CD4-positive, alpha-beta T cell treated with Interleukin-15 for 1 hour (primary cell): ENCODE results near the gene UNC5A.

ENCODE experiments used
- DNase-seq: peaks from one replicate; pipeline ENCODE4 v3.0.0-alpha.2; 2020

The UNC5A gene

DNA sequence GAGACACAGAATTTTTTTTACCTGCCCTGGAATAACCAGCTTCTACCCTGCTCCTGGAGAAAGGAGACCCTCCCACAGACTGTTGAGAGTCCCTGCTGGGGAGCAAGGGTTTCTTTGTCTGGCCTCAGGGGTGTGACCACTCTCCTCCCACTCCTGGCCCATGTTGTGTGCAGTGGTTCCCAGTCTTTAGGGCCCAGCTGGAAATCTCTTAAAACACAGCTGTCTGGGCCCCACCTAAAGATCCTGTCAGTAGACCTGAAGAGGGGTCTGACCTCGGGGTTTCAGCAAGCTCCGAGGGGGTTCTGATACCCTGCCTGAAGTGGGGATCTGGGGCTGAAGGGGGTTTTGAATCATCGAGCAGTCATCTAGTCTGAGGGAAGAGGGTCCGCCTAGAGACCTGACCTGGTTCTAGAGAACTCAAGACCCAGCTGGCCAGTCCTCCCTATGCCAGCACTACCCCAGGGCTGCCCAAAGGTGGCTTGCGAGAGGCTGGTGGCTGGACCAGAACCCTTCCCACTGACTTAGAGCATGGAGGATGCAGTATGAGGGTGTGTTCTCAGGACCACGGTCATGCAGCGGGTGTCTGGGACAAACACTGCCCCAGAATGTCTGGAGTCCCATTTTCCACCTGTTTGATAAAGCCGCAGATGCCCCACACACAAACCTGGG lies 8.1 kb upstream of the UNC5A start:
- no peak for DNase-seq

DNA sequence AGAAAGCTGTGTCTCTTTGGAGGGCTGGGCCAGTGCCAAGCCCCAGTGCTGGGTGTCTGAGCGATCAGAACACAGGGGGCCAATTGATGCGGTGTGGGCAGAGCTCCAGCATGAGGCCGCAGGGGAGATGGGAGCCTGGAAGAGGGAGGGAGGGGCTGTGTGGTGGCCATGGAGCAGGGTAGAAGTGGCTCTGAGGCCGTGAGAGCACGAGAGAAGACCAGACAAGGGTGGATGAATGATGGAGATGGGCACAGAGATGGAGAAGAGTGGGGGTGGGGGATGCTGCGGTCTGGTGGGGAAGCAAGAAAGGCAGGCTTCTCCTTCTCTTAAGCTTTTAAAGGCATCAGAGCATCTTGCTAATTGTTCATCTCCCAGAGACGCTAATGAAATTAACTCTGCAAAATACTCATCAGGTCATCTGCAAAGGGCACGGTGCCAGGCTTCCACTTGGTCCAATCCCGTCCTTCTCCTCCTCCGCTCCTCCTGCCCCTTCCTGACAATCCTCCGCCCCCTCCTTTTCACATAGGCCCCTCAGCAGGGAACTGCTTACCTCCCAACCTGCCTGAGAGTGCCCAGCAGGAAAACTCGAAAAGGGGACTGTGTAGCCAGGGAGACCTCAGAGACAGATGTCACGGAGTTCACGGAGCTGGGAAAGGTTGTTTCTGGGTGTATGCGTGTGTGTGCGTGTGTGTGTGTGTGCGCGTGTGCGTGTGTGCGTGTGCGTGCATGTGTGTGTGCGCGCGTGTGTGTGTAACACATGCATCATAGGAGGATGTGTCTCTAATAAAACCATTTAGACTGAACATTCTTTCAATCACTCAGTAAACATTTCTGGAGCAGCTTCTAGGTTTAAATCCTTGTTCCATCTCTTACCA lies 7.1 kb upstream of the UNC5A start:
- DNase-seq = no peak

DNA sequence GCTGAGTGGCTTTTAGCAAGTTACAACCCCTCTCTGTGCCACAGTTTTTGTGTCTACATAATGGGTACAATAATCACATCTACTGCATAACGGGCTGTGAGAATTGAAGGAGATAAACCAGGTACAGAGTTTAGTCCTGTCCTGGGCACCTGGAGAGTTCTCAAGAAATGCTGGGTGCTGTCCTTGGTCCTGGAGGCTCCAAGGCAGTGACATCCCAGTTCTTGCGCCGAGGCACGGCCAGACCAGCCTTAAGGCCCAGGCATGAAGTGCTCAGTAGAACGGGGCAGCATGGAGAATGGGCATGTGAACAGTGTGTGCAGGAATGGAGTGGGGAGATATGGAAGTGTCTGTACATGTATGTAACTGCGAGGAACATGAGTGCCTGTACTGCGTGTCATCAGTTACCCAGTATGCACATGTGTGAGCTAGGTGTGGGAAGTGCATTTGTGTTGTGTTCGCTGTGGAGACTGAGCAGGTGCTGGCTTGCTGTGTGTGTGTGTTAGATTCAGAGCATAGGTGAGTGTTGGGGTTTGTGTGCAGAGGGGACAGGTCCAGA lies 6.3 kb upstream of the UNC5A start:
- DNase-seq = no peak

- no peak for DNase-seq
These were observed 4.2 kb upstream of the UNC5A start for GRCh38 chr5:176806137-176806536.

GRCh38 chr5:176809544-176810080 lies 747 bp upstream of the UNC5A start:
- DNase-seq = no peak

GRCh38 chr5:176810687-176811501 lies 535 bp downstream of the UNC5A start:
- DNase-seq = no peak

DNA sequence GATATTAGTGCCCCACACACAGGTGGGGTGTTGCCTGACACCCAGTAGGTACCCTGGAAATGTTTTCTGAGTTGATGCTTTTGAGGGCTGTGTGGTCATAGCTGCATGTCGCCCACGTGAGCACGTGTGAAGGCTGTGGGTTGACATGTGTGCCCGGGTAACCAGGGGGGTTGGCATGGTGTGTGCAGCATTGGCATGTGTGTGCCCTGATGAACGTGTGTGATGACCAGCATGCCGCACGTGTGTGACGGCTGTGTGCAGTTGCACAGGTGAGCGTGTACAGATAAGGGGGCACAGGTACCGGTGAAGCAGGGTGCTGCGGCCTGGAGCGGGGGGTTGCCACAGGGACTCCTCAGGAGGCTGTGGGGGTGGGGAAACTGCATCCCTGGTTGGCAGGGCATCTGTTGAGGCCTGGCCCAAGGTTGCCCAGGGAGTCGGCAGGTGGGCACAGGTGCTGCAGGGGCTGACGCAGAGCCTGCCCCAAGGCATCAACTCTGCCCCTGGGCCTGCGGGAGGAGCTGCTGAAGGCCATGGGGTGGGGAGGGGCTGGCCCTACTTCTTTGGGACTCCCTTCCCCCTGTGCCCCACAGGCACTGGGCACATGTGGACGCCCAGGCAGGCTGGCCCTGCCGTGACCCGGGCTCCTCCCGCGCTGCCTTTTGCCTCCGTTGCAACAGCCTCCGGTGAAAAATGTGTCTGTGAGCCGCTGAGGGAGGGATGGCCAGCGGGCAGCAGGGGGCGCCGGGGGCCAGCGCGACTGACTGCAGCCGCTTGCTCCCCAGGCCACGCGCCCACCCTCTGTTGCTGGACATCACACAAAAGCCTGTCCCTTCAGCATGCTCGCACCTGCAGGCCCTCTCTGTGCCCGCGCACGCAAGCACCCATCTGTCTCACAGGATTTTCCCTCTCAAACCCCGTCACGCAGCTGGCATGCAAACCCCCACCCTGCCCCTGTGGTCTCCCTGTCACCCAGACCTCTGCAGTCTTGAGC lies 2.2 kb downstream of the UNC5A start:
- no peak for DNase-seq

GRCh38 chr5:176813587-176814312 lies 3.4 kb downstream of the UNC5A start:
- DNase-seq = no peak

DNA sequence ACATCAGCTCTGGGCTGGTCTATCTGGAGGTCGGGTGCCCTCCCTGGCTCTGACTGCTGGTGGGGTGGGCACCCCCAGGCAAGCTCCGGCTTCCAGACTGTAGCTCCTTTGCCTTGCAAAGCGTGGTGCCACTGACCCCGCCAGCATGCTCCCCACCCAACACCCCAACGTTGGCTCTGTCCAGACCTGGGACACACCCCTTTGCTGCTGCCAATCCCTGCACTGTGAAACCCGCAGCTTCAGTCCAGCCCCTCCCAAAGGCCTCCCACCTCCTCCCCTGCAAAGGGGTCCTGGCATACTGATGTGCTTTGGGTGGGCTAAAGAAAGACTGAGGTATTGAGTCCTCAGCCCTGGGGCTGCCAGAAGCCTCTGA lies 3.9 kb downstream of the UNC5A start:
- no peak for DNase-seq

DNA sequence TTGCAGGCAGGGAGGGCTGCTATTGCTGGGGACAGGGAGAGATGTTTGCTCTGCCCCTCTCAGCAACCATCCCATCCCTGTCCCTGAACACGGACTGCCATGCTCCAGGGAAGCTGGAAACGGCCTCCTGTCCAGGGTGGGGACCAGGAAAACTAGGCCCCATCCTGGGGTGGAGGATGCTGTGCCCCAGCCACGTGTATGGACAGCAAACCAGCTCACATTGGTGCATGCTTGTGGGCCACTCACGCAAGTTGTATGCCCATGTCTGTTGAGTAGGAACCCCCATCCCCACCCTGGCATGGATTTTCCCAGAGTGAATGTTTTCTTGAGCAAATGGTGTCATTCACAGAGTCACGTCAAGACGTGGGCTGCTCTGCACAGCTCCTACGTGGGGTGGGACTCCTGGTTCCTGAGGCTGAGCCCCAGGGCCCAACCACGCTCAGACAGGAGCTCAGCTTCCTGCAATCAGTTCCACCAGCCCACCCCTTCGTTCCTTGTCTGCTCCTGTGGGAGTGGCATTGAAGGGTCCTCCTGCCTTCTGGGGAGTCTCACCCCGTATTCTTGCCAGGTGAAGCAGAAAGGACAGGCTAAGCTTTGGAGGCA lies 4.6 kb downstream of the UNC5A start:
- DNase-seq = no peak

DNA sequence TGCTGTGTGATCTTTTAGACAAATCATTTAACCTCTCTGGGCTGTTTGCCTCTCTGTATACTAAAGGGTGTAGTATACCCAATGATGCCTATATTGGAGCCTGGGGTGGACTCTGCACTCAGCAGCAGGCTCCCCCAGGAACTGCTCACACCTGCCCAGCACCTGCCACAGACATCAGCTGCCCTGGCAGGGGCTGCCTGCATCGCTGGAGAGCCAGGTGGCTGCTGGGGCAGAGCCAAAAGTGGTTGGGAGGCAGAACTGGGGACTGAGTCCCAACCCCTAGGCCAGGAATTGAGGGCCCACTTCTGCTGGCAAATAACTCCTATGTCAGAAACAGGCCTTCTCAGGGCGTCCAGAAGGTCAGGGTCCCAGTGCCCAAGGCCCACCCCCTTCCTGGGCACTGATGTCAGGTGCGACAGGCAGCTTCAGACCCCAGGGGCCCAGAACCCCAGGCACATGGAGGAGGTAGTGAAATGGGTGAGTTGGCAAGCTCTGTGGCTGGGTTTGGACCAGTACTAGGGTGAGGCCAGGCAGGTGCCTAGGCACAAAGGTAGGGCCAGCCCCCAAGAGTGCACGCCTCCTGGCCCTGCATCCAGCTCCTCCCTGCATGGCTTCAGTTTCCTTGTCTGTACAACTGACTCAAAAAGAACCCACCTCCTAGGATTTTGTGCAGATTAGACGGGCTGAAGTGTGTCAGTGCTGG lies 5.8 kb downstream of the UNC5A start:
- no peak for DNase-seq

GRCh38 chr5:176816791-176817347 lies 6.5 kb downstream of the UNC5A start:
- no peak for DNase-seq

GRCh38 chr5:176817369-176817840 lies 7.0 kb downstream of the UNC5A start:
- DNase-seq = no peak

GRCh38 chr5:176817841-176818377 lies 7.5 kb downstream of the UNC5A start:
- DNase-seq = no peak

- DNase-seq = no peak
These were observed 8.2 kb downstream of the UNC5A start for GRCh38 chr5:176818391-176819098.

- DNase-seq = no peak
These were observed 9.1 kb downstream of the UNC5A start for GRCh38 chr5:176819476-176819875.

DNA sequence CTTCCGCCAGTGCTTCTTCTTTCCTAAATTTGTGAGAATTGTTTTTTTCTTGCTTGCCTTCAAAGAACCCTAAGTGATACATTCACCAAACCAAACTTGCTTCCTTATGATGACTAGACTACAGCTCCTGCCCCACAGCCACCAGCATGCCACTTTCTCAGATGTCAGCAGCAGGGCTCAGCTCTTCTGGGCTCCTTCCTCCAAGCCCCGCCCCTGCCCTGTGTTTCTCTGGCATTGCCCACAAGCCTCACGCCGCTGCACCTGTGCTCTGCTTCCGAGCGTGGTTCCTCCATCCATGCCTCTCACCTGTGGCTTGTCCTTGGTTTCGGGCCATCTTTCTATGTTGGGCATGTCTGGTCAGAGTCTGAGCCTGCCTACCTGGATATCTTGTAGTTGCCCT lies 10.6 kb downstream of the UNC5A start:
- no peak for DNase-seq

DNA sequence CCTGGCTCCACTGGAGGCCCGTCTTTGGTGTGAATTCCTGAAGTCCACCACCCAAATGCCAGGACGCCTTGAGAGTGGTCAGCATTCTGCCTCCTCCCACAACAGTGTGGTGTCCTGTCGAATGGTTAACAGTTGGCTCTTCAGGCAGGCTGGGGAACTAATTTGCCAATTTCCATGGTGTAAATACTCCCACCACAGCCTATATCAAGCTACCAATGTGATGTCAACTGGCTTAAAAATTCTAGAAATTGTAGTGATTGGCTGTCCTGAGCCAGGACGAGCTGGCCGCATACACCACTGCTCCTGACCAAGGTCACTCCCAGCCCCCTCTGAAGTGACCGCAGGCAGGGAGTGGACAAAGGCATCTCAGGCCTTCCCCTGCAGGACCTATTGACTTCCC lies 11.1 kb downstream of the UNC5A start:
- DNase-seq = no peak
